GM19438 (cell line): ENCODE data around the gene UBA3.
A peak's percentile ranks its signal among the peaks of the same experiment; 100 is the strongest.

Experiments
- ATAC-seq: cut with Tn5 transposase; IDR thresholded peaks from one replicate; pipeline ENCODE4 v1.9.1; 2021; ENCODE audit warnings: low read depth; ENCODE audit not compliant: unreplicated experiment

UBA3 gene

DNA sequence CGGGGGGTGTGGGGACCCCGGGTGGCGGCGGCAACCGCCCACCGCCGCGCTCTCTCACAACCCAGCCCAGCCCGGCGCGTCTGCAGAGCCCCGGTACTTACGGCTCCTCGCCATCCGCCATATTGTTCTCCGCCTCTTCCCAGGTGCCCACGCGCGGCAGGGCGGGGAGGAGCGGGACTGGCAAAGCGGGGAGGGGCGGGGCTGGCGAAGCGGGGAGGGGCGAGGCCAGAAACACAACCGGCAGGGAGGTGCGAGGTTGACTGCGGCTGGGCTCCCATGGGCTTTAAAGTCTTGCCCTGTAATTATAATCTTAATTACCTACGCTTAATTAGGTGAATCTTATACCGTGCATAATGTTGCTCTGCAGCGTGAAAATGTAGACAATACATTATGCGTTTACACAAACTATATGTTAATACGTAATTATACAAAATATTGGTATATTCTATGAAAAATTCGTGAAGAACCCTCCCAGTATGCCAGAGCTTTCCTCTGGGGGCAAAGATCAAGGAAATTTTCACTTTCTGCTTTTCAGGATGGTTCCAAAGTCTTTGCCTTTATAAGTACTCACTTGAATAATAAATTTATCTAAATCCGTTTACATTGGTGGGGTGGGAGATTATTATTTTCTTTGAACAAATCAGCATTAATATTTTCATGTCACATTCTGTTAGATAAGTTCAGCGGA, at the start of gene UBA3:
Gene UBA3 (minus strand): TSS at position 133 of the 688 bp plus-strand sequence. CDS start 12 bp downstream, at position 121.
- peak; percentile 44 for ATAC-seq

DNA sequence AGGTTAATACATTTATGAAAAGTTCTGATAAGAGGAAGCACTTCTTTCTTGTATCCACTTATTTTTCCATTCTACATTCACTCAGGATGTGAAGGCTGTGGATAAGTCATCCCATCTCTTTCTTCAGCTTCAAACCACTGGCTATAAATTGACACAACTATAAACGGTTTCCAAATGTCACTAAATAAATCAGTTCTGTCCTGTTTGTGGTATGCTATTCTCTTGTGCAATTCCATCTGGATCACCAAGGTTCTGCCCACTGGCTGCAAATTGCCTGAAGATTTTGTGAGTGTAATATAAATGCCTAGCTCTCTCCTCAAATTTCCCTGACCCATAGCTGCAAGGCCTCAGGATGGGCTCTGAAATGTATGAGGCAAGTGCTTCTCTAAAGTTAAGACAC, 49.4 kb upstream of the UBA3 start:
- no peak for ATAC-seq

DNA sequence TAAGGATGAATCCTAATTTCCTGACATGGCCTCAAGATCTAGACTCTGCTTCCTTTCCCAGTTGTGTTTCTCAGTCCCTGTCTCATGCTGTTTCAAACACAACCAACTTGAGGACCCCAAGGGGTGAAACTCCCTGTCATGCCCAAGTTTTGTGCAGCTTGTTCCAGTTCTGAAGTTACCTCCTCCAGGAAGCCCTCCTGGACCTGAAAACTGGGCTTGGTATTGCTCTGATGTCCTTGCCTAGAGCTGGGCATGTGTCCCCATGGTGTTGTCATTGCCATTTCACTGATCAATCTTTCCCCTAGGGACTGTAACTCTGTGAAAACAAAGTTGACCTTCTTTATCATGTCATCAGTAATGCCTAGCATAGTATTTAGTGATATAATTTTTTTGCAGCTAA, 48.3 kb upstream of the UBA3 start:
- no peak for ATAC-seq

- no peak for ATAC-seq
Measured at GRCh38 chr3:69126999-69127398, 46.8 kb upstream of the UBA3 start.

DNA sequence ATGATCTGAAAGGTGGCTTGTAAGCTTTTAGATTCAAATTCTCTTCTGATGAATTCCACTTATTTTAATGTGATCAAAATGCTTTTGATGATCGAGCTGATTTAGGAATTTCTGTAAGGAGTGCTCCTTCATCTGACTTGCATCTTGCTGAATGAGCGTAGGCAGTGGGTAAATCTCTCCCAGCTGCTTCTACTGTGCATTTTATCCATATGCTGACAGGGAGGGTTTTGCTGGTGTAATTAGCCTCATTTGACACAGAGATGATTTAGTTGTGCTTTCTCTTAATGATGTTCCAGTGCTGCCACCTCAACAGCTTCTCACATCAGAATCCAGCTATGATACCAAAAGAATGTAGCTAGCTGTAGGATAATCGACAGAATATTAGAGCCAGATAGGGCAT, 46.1 kb upstream of the UBA3 start:
- no peak for ATAC-seq

- no peak for ATAC-seq
Measured at GRCh38 chr3:69122403-69122802, 42.2 kb upstream of the UBA3 start, which contains the start of gene LMOD3. Gene LMOD3, minus strand, starts transcription at chr3:69122595. Its CDS starts 209 bp downstream, at chr3:69122386.

GRCh38 chr3:69121950-69122349, 41.8 kb upstream of the UBA3 start:
- no peak for ATAC-seq

GRCh38 chr3:69121513-69121912, 41.3 kb upstream of the UBA3 start:
- no peak for ATAC-seq

- peak; percentile 75 for ATAC-seq
Measured at GRCh38 chr3:69120879-69121464, 40.8 kb upstream of the UBA3 start.

DNA sequence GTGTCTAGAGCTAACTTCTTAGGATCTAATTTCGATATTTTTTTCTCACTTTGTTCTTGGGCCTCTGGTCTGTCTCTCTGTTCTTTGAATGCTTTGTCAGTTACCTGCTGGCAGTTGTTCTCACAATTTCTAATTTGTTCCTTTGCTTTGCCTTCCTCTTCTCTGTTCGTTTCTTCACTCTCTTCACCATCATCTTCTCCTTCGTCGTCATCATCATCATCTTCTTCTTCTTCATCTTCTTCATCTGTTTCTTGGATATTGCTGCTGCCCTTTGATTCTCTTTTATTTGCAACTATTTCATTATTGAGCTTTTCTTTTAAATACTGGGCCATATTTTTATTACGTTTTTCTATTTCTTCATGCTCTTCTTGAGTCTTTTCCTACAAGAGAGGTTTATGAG, 39.5 kb upstream of the UBA3 start:
- no peak for ATAC-seq

GRCh38 chr3:69119138-69119537, 39.0 kb upstream of the UBA3 start:
- no peak for ATAC-seq

DNA sequence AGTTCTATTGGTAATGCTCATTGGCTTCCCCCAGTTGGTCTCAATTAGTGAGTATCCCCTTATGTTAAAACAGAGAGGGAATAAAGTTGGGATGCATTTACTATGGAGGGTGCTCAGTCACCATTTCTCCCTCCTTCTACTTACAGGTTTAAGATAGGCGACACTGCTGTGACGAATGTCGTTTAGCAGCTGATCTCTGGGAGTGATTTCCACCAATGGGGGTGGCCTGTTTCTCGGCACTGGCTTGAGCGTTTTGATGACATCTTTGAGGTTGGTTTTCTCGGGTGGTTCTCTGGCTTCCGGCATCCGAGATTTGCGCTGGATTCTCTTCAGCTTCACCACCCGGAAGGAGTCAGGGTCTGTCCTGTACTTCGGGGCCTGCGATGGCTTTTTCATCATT, 38.4 kb upstream of the UBA3 start:
- ATAC-seq = no peak

GRCh38 chr3:69116897-69117296, 36.7 kb upstream of the UBA3 start:
- ATAC-seq = no peak

- ATAC-seq = no peak
Measured at GRCh38 chr3:69116162-69116561, 36.0 kb upstream of the UBA3 start.

- ATAC-seq = no peak
Measured at GRCh38 chr3:69115731-69116130, 35.6 kb upstream of the UBA3 start.

DNA sequence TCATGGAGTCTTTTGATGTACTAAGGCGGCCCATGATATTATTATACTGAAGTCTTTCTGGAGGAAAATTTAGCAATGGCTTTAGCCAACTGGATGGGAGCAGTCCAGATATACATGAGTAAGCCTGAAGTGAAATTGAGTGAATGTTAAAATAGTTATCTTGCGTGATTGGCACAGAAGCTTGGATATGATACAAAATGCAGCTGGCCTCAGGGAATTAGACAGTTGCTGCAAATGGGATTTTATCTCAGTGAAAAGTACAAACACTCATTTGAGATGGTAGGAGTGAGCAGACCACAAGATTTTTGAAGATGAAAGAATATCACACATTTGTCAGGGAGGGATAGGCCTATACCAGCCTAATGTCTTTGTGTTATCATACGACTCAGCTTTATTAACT, 33.4 kb upstream of the UBA3 start:
- no peak for ATAC-seq

DNA sequence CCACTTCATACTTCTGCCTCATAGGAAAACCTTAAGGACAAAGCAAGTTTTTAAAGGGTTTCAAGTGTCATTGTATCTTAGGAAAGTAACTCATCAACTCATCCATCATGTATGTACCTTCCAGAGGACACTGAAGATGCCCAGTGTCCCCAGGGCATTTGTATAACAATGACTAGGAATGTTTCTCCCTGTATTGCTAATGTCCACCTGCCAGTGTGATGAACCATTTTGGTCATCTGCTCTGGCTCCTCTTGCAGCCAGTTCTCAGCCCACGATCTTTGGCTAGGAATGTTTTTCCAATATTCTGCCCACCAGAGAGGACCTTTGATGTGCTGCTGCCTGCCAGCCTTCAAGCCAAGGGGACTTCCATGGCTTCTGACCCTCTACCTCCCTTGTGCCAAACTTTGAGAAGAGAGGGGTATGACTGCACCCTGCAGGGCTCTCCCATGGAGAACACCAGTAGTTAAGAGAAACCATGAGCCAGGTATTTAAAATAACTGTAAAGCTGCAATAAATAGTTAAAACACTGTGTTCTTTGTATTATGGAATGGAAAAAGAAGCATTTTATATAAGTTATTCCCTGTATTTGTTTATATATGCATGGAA, 30.9 kb upstream of the UBA3 start:
- ATAC-seq = no peak

- ATAC-seq = no peak
Measured at GRCh38 chr3:69108811-69109210, 28.6 kb upstream of the UBA3 start.

GRCh38 chr3:69107841-69108240, 27.7 kb upstream of the UBA3 start:
- no peak for ATAC-seq

GRCh38 chr3:69105320-69105719, 25.2 kb upstream of the UBA3 start:
- no peak for ATAC-seq

DNA sequence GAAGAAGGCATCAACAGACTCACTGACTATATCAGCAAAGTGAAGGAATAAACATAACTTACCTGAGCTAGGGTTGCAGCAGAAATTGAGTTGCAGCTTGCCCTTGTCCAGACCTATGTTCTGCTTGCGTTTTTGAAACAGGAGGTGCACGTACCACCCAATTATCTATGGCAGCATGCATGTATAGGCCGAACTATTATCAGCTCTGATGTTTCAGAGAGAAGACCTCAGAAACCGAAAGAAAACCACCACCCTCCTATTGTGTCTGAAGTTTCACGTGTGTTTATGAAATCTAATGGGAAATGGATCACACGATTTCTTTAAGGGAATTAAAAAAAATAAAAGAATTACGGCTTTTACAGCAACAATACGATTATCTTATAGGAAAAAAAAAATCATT, 24.4 kb upstream of the UBA3 start:
- ATAC-seq = no peak

DNA sequence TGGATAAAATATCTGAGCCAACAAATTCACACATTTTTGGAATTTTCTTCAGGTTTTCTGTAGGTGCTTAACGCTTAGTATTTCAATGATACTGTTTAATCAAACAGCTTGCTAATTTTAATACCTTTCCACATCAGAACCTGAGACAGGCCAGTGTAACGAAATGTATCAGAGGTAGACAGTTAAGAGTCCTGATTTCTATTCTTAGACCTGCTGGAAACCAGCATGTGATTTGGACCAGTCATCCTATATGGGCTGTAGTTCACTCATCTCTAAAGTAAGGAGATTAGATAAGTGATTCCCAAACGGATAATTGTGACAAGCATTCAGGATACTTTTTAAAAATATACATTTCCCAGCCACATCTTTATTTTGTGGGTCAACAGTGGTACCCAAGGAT, 23.0 kb upstream of the UBA3 start:
- no peak for ATAC-seq
